GM12892 (cell line): Measurements from ENCODE around the gene HTRA3.

ENCODE experiments used
- POLR2A ChIP-seq: IDR thresholded peaks from 2 replicates; pipeline ENCODE4 v1.6.1; 2011; ENCODE audit warnings: low read depth, low read length, control low read depth
- POLR2AphosphoS5 ChIP-seq: IDR thresholded peaks from 2 replicates; pipeline ENCODE4 v1.6.1; 2011; ENCODE audit warnings: low read depth, low read length, control low read depth
- TAF1 ChIP-seq: IDR thresholded peaks from 2 replicates; pipeline ENCODE4 v1.6.1; 2011; ENCODE audit warnings: low read depth, mild to moderate bottlenecking, control low read depth, low read length, borderline replicate concordance

- TF ChIP-seq POLR2AphosphoS5 (no peak), POLR2A (no peak), TAF1 (no peak)
Measured at GRCh38 chr4:8274066-8274652, 4.6 kb downstream of the HTRA3 start.
